NCI-H2171 (cell line): ENCODE measurements around the gene PSD.
A peak's percentile ranks its signal among the peaks of the same experiment; 100 is the strongest.

Experiments used
- DNase-seq: peaks from one replicate; lab custom pipeline; 2025; lab: John Stamatoyannopoulos, UW

The PSD gene

DNA sequence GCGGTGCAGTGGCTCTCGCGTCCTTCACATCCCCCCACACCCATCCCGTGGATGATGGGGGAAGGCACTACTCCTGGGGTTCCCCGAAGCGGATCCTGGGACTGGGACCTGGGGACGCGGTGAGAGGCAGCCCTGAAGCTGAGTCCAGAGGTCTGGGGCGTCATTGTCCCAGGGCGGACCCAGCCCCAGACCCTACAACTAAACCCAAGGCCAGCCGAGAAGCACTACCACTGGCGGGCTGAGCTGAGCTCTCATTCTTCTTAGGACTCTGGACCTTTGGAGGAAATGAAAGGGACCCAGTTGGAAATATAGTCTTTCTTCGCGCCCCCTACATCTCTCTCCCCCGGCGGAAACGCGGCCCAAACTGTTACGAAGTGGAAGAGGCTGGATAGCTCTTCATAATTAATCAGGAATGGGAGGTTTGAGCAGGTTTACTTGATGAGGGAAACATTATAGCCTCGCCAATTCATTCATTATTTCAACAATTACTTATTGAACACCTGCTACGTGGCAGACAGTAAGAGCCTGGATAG, 1.7 kb upstream of the PSD start:
- no peak for DNase-seq

GRCh38 chr10:102419269-102420180, 940 bp upstream of the PSD start:
- DNase-seq: peak; percentile 75

GRCh38 chr10:102416695-102417094, 1.9 kb downstream of the PSD start:
- DNase-seq: no peak

DNA sequence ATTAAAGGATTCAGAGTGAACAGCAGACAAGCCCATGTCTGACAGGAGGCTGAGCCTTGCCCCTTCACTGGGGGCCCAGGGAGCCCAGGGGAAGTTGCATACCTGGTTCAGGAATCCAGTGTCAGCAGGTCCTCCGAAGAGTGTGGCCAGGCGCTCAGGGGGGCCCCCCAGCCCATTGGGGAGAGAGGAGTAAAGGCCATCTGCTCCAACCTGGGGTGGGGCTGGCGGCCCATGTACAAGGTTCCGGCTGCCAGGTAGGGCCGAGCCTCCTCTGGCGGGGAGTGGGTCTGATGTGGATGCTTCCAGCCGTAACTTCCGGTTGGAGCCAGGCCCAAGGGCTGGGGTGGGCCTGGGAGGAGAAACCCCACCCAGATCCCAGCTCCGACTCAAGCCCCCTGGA, 2.3 kb downstream of the PSD start:
- DNase-seq: no peak

- no peak for DNase-seq
These were observed 3.8 kb downstream of the PSD start for GRCh38 chr10:102414749-102415148.

DNA sequence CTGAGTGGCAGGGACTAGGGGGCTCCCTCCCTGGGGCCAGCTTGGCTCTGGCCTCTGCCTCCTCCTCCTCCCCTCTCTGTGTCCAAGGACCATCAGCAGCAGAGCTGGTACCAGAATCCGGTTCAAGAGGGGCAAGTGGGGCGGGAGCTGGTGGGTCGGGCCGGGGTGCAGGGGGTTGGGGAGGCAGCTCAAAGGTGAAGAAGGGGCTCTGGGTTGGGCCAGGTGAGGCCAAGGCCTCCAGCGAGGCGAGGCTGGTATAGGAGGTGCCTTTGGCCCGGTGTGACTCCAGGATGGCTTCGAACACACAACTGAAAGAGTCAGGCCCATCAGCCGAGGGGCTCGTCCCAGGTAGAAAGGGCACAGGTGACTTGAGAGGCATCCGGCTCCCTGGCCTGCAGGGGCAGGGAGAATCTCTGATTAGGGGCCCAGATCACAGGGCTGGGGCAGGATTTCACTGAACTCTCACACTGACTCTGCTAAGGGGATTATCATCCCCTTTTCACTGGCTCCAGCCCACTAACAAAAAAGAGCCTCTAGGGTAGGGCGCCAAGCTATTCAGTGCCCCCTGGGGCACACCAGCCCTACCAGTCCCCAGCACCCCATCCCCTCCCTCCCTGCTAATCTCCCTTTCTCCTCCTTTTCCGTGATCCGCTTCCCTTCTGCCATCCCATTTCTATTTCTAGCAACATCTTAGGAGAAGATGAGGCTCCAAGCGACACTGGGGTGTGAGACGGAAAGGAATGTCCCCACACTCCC, 4.6 kb downstream of the PSD start:
- no peak for DNase-seq

GRCh38 chr10:102413053-102413705, 5.4 kb downstream of the PSD start:
- DNase-seq: peak; percentile 48

- DNase-seq: no peak
These were observed 6.3 kb downstream of the PSD start for GRCh38 chr10:102412293-102412692.

DNA sequence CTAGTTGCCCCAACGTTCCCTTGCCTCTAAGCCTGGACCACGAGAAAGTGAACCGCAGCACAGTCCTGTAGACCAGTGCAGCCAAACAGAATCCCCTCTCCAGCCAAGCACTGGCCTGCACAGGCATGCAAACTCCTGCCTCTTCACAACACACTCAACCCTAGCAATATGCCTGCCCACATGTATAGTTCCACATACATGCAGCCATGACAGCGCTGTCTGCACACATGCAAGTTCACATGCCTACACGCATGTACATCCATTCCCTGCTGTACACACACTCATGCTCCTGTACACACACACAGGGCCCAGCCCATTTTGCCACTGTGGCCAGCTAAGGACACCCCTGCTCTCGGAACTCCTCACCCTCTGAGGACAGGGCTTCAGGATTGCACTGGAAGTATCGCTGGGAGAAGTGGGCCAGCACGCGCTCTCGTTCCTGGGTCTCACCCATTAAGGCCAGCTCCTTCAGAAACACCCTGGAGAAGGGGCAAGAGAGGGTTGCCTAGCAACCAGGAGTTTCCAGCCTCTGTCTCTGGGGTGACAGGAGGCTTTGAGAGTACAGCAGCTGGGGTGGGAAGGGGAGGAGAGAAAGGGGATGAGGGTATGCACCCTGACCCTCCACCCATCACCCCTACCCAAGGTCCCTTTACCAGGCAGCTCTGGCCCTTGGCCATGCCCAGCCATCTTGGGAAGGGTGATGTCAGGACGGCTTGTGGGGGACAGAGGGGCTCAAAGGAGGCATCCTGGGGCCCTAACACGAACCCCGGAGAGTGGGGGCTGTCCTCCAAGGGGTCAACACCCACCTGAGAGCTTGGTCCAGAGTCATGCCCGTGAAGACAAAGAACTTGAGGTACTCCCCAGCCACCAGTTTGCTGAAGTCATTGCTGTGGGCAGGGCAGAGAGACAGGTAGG, 7.0 kb downstream of the PSD start:
- no peak for DNase-seq

GRCh38 chr10:102410429-102411073, 8.0 kb downstream of the PSD start:
- DNase-seq: no peak

DNA sequence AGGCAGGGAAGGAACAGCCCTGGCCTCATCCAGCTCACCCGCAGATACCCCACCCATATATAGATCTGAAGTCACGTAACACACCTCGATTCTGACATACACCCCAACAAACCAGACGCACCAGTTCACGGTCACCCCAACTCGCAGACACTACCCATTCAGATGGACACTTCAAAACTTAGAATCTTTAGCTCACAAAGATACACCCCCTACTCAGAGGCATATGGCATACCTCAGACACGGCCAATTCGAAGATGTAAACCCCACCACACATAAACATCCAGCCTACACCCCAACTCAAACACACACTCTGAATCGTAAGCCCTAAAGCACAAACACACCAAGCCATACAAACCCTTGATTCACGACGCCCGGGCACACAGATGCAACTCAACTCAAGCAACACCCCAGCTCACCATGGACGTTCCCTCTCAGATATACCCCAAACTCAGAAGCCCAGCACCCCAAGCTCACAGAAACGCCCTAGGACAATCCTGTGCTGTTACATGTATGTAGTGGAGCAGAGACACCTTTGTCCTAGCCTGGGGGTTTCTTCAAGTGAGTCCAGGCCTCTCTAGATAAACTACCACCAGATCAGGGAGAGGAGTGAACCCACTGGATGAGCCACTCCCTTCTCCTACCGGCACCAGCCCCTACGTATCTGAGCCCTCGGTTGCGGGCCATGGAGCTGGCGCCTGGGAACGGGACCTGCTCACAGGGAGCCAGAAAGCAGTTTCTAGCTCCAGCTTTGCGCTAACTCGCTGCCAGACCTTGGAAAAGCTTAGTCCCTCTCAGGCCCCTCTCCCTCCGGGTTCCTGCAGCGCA, 8.8 kb downstream of the PSD start:
- DNase-seq: no peak

- DNase-seq: peak; percentile 41
These were observed 9.6 kb downstream of the PSD start for GRCh38 chr10:102408728-102409603.

- no peak for DNase-seq
These were observed 10.4 kb downstream of the PSD start for GRCh38 chr10:102408131-102408727.

DNA sequence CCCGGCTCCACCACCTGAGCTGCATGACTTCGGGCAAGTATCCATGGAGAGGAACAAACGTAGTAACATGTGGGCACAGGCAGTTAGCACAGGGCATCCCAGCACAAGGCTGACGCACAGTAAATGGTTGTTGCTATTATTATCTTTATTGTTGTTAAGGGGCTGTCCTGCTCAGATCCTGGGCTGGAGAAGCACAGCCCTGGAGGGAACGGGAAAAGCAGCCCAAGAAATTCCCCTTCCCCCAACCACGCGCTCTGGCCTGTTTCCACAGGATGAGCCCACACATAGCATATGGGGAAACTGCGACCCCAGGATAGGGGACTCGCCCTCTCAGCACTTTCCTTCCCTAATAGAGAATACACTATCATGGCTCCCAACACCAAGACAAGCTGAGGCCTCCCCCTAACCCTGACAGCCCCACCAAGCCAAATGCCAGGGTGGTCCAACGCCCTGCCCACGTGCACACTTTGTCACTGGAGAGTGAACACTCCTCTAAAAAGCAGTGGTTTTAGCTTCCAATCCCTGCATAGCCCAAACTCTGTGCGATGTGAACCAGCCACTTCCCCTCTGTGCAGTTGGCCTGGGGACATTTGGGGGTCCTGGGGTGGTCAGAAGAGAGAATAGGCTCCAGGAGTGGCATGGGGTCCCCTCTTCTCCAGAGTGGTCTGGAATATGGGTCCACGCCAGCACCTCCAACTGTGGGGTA, 11.0 kb downstream of the PSD start:
- DNase-seq: no peak

DNA sequence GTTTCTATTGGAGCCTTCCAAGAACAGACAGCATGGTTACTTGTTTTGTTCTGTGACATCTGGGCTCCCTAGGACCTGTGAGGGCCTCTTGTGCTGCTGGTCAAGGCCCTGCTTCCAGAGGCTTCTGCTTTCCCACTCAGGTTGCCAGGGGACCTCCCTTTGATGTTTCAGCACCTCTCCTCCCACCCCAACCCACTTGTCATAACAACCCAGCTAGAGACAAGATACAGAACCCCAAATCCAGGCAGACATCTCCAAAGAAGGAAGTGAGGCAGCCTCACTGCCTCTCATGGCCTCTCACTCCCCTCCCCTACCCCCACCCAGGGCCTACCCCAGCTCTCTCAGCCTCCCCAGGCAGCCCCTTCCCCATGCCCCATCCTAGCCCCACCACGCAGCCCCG, 11.8 kb downstream of the PSD start:
- DNase-seq: no peak

GRCh38 chr10:102405632-102406031, 13.0 kb downstream of the PSD start:
- DNase-seq: no peak

GRCh38 chr10:102405108-102405571, 13.4 kb downstream of the PSD start:
- no peak for DNase-seq
